HepG2 (cell line): ENCODE measurements around the gene HEXIM1. TPM values are rescaled to one million over a fixed set of nuclear protein-coding genes. Genes with fewer than 3 reads are reported as not detected.
A peak's percentile ranks its signal among the peaks of the same experiment; 100 is the strongest.

Experiments used
- BORCS8-MEF2B ChIP-seq: sonication (generic); formaldehyde crosslinking; IDR thresholded peaks from 2 replicates; pipeline ENCODE4 v1.8.0; 2022; ENCODE audit warnings: mild to moderate bottlenecking, missing genetic modification reagents
- CBFB ChIP-seq: sonication (generic); formaldehyde crosslinking; IDR thresholded peaks from 2 replicates; pipeline ENCODE4 v1.4.0; 2020; ENCODE audit warnings: missing genetic modification reagents
- CSRNP2 ChIP-seq: sonication (generic); formaldehyde crosslinking; conservative IDR thresholded peaks from 2 replicates; pipeline ENCODE4 v1.8.0; 2022; ENCODE audit warnings: low read depth, missing genetic modification reagents
- DNMT3B ChIP-seq: conservative IDR thresholded peaks from 2 replicates; pipeline ENCODE4 v1.6.1; 2016; ENCODE audit warnings: missing biosample characterization, control low read depth
- EP300 ChIP-seq, 3 experiments: sonication (generic) in 1 of 3; formaldehyde crosslinking in 1 of 3; IDR thresholded peaks; 2 replicates each; pipeline versions ENCODE4 v1.5.1 to v1.6.1; 2011 to 2020; ENCODE audit warnings: low read depth in 2 of 3, low read length in 2 of 3, borderline replicate concordance in 1 of 3, improper control_type of control experiment in 1 of 3, mild to moderate bottlenecking in 1 of 3, missing genetic modification reagents in 1 of 3, moderate library complexity in 1 of 3
- GLI4 ChIP-seq: sonication (generic); formaldehyde crosslinking; IDR thresholded peaks from 2 replicates; pipeline ENCODE4 v1.5.1; 2020; ENCODE audit warnings: missing genetic modification reagents, mild to moderate bottlenecking, moderate library complexity, borderline replicate concordance
- HCFC1 ChIP-seq: fragments of 150-350 bp; IDR thresholded peaks from 2 replicates; pipeline ENCODE4 v1.6.1; 2014; ENCODE audit warnings: low read depth, low read length
- IKZF1 ChIP-seq: fragments of 450-650 bp; IDR thresholded peaks from 2 replicates; pipeline ENCODE4 v1.7.1; 2016
- KDM4B ChIP-seq: sonication (generic); formaldehyde crosslinking; IDR thresholded peaks from 2 replicates; pipeline ENCODE4 v1.4.0; 2020; ENCODE audit warnings: missing genetic modification reagents
- KDM5A ChIP-seq: fragments of 200-600 bp; sonication (generic); IDR thresholded peaks from 2 replicates; pipeline ENCODE4 v1.7.0; 2018; ENCODE audit warnings: antibody characterized with exemption, mild to moderate bottlenecking, low read length, borderline replicate concordance
- NFRKB ChIP-seq: fragments of 450-650 bp; IDR thresholded peaks from 2 replicates; pipeline ENCODE4 v1.6.1; 2017
- PBX3 ChIP-seq: sonication (generic); formaldehyde crosslinking; IDR thresholded peaks from 2 replicates; pipeline ENCODE4 v1.8.1; 2023; ENCODE audit warnings: missing genetic modification reagents, inconsistent platforms, borderline replicate concordance
- PRPF4 ChIP-seq: fragments of 200-400 bp; formaldehyde crosslinking; IDR thresholded peaks from 2 replicates; pipeline ENCODE4 v1.6.1; 2016; ENCODE audit warnings: low read length, low read depth; ENCODE audit not compliant: poor library complexity, severe bottlenecking
- RAD21 ChIP-seq: fragments of 450-650 bp; formaldehyde crosslinking; IDR thresholded peaks from 2 replicates; pipeline ENCODE4 v1.5.0; 2020; ENCODE audit warnings: mild to moderate bottlenecking
- RARA ChIP-seq: IDR thresholded peaks from 2 replicates; pipeline ENCODE4 v1.6.1; 2016; ENCODE audit warnings: missing genetic modification reagents, missing compliant biosample characterization
- SALL2 ChIP-seq: sonication (generic); formaldehyde crosslinking; IDR thresholded peaks from 2 replicates; pipeline ENCODE4 v1.8.1; 2023; ENCODE audit warnings: mild to moderate bottlenecking, missing genetic modification reagents, inconsistent platforms
- SCMH1 ChIP-seq: sonication (generic); formaldehyde crosslinking; IDR thresholded peaks from 2 replicates; pipeline ENCODE4 v1.9.0; 2021; ENCODE audit warnings: missing genetic modification reagents, mild to moderate bottlenecking, borderline replicate concordance
- SOX6 ChIP-seq, 2 experiments: fragments of 450-650 bp in 1 of 2; sonication (generic) in 1 of 2; formaldehyde crosslinking in 1 of 2; IDR thresholded peaks; 2 replicates each; pipeline versions ENCODE4 v1.4.0 to v1.6.1; 2017 to 2020; ENCODE audit warnings: antibody characterized with exemption in 1 of 2, mild to moderate bottlenecking in 1 of 2, missing genetic modification reagents in 1 of 2
- SP1 ChIP-seq, 2 experiments: fragments of 450-650 bp in 1 of 2; sonication (generic) in 1 of 2; formaldehyde crosslinking in 1 of 2; IDR thresholded peaks; 2 replicates each; pipeline versions ENCODE4 v1.4.0 to v1.6.1; 2016 to 2020; ENCODE audit warnings: missing genetic modification reagents in 1 of 2
- TIGD3 ChIP-seq: sonication (generic); formaldehyde crosslinking; IDR thresholded peaks from 2 replicates; pipeline ENCODE4 v1.5.1; 2020; ENCODE audit warnings: mild to moderate bottlenecking, missing genetic modification reagents, borderline replicate concordance
- ZEB1 ChIP-seq: IDR thresholded peaks from 2 replicates; pipeline ENCODE4 v1.6.1; 2012; ENCODE audit warnings: mild to moderate bottlenecking, low read depth, inconsistent platforms; ENCODE audit not compliant: insufficient replicate concordance
- ZFY ChIP-seq: sonication (generic); formaldehyde crosslinking; IDR thresholded peaks from 2 replicates; pipeline ENCODE4 v1.4.0; 2020; ENCODE audit warnings: missing genetic modification reagents
- ZNF224 ChIP-seq: sonication (generic); formaldehyde crosslinking; IDR thresholded peaks from 2 replicates; pipeline ENCODE4 v1.5.0; 2020; ENCODE audit warnings: mild to moderate bottlenecking, missing genetic modification reagents
- ZNF274 ChIP-seq: sonication (generic); formaldehyde crosslinking; IDR thresholded peaks from 2 replicates; pipeline ENCODE4 v1.5.1; 2020; ENCODE audit warnings: mild to moderate bottlenecking, missing genetic modification reagents
- ZNF577 ChIP-seq: sonication (generic); formaldehyde crosslinking; IDR thresholded peaks from 2 replicates; pipeline ENCODE4 v1.4.0; 2020; ENCODE audit warnings: mild to moderate bottlenecking, low read depth, missing genetic modification reagents, borderline replicate concordance
- ZSCAN20 ChIP-seq: sonication (generic); formaldehyde crosslinking; IDR thresholded peaks from 2 replicates; pipeline ENCODE4 v1.4.0; 2020; ENCODE audit warnings: missing genetic modification reagents, mild to moderate bottlenecking, borderline replicate concordance
- polyA plus RNA-seq, 8 experiments: library from polyadenylated mRNA; depleted of rRNA in 3 of 8; stranded (reverse) in 7 of 8; unstranded in 1 of 8; fragments of >200 nt; fragmentation: Illumina TruSeq in 4 of 8; extraction: Trizol in 4 of 8; gene quantifications; 2 replicates each; pipeline versions ENCODE4 v1.2.1 to v1.2.3, GENCODE V29; 2011 to 2016; ENCODE audit warnings: low read depth in 4 of 8, missing spikeins in 1 of 8, mixed read lengths in 1 of 8; ENCODE audit not compliant: insufficient read depth in 1 of 8
- total RNA-seq, 5 experiments: library from RNA; depleted of rRNA; stranded (reverse); fragments of >200 nt; fragmentation: Illumina TruSeq; extraction: Trizol; gene quantifications; 2 replicates each; pipeline ENCODE4 v1.2.3, GENCODE V29; 2016; ENCODE audit warnings: low read depth in 1 of 5

The HEXIM1 gene
- total and polyA plus RNA-seq, 2 of the 13 experiments (the other 11 are each of a cell fraction or from before 2014, with no cell fraction given) = 10.5 to 16.6 TPM

- TF ChIP-seq SP1 (IDR thresholded peaks at IDR 0.05) (no peak), SP1 (CRISPR knock-in tag; IDR thresholded peaks at IDR 0.05) (peak; percentile 58), HCFC1 (peak; percentile 49), GLI4 (peak; percentile 97), SALL2 (peak; percentile 80; the same call in 1 of the 2 replicates), EP300 (IDR thresholded peaks at IDR 0.05; ENCODE audit: low read depth in 2 of 2, low read length in 2 of 2) (peak in 1 of 2 experiments; percentile 41; a peak in 2 of 4 replicates), EP300 (CRISPR knock-in tag; IDR thresholded peaks at IDR 0.05; ENCODE audit: borderline replicate concordance) (peak; percentile 64; the same call in 1 of the 2 replicates), IKZF1 (no peak), ZNF224 (CRISPR knock-in tag) (peak; percentile 87), CSRNP2 (CRISPR knock-in tag) (no peak), KDM5A (peak; percentile 72; the same call in 1 of the 2 replicates), BORCS8-MEF2B (CRISPR knock-in tag) (peak; percentile 91), ZFY (CRISPR knock-in tag) (peak; percentile 93), SOX6 (IDR thresholded peaks at IDR 0.05) (no peak), SOX6 (CRISPR knock-in tag; IDR thresholded peaks at IDR 0.05) (peak; percentile 70), ZNF274 (peak; percentile 80), RARA (CRISPR knock-in tag) (peak; percentile 51), ZEB1 (peak; percentile 93), PRPF4 (no peak), ZSCAN20 (CRISPR knock-in tag) (0 out of 2 replicates have a peak, but pooled peaks have one; percentile 23), NFRKB (no peak), KDM4B (peak; percentile 89; the same call in 1 of the 2 replicates), DNMT3B (CRISPR knock-in tag) (peak; percentile 29; the same call in 1 of the 2 replicates), ZNF577 (CRISPR knock-in tag) (no peak), CBFB (CRISPR knock-in tag) (peak; percentile 91), TIGD3 (0 out of 2 replicates have a peak, but pooled peaks have one; percentile 42), SCMH1 (CRISPR knock-in tag) (no peak), PBX3 (CRISPR knock-in tag) (no peak; the same call in 1 of the 2 replicates), RAD21 (peak; percentile 100)
Observed at GRCh38 chr17:45135192-45135977, 12.9 kb upstream of the HEXIM1 start, which contains the start of gene ACBD4 (continued).
